Lower lobe of right lung (tissue), 2 donors: Measurements from ENCODE around the gene DOCK1. TPM values are rescaled to one million over a fixed set of nuclear protein-coding genes. Genes with fewer than 3 reads are reported as not detected.

Source experiments
- ATAC-seq, 2 donors: fragments of 200-7000 bp; cut with Tn5 transposase; one replicate each; pipeline ENCODE4 v1.9.1; 2020 to 2022; ENCODE audit warnings: mild to moderate bottlenecking in 2 of 2, moderate library complexity in 2 of 2
- DNase-seq: peaks from one replicate; pipeline ENCODE4 v3.0.0-alpha.2; 2020
- H3K27ac ChIP-seq: fragments of 200-600 bp; one replicate; pipeline ENCODE4 v1.8.0; 2022
- H3K27me3 ChIP-seq: fragments of 200-600 bp; one replicate; pipeline ENCODE4 v1.8.0; 2022; ENCODE audit warnings: low read depth
- H3K36me3 ChIP-seq: fragments of 200-600 bp; one replicate; pipeline ENCODE4 v1.8.0; 2022; ENCODE audit warnings: mild to moderate bottlenecking
- H3K4me1 ChIP-seq: fragments of 200-600 bp; one replicate; pipeline ENCODE4 v1.8.0; 2022
- H3K4me3 ChIP-seq: fragments of 200-600 bp; one replicate; pipeline ENCODE4 v1.8.0; 2022; ENCODE audit warnings: mild to moderate bottlenecking
- H3K9me3 ChIP-seq: fragments of 200-600 bp; one replicate; pipeline ENCODE4 v1.8.0; 2022
- intact Hi-C: fragments of 100-400 bp; cut with DNase I; formaldehyde crosslinking; loops from one replicate; pipeline ENCODE4 v1.11.0; 2022
- total RNA-seq: library from RNA; stranded (reverse); fragmentation: NEBNext Ultra II Directional; extraction: Animal tissue kit (Norgen Biotek cat#: 25700); gene quantifications from one replicate; pipeline ENCODE4 v1.2.1, GENCODE V29; 2021
- TF ChIP-seq, protein P1 (sequence below): fragments of 200-600 bp; IDR thresholded peaks from one replicate; pipeline ENCODE4 v1.8.0; 2022; ENCODE audit warnings: antibody characterized with exemption, mild to moderate bottlenecking
- donor health status: DM: no; HTN: yes; CAD: no; lungs with severe emphysema.

Gene DOCK1
- total RNA-seq, 1 donor from 2014 or later, result 44.8 TPM

DNA sequence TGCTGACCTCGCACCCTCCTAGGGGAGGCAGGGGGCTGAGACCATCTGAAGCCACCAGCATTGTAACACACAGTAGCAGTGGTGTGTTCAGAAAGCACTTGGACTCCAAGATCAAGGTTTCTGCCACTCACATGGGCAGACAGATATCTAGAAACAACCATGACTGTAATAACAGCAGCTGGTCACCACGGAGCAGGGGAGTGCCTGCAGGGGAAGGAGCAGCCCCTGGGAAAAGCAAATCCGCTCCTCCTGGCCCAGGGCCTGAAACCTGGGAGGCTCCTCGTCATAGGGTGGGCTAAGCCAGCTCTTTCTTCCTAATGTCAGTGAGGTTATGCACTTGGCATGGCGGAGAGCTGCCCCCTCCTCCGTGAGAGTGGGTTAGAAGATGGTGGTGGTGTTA is 409.6 kb downstream of the DOCK1 start:
- Histone ChIP-seq H3K27me3 (no peaks in the 10 kb centered on the region), H3K27ac (no peak overlapping the region), H3K4me3 (no peak overlapping the region), H3K4me1 (peaks cover 10% of the 10 kb centered on the region), H3K9me3 (no peaks in the 10 kb centered on the region), H3K36me3 (no peaks in the 10 kb centered on the region)
- no peak for DNase-seq
- no peak for ATAC-seq
- intact Hi-C loops, result no loop called here
- TF ChIP-seq, protein P1, sequence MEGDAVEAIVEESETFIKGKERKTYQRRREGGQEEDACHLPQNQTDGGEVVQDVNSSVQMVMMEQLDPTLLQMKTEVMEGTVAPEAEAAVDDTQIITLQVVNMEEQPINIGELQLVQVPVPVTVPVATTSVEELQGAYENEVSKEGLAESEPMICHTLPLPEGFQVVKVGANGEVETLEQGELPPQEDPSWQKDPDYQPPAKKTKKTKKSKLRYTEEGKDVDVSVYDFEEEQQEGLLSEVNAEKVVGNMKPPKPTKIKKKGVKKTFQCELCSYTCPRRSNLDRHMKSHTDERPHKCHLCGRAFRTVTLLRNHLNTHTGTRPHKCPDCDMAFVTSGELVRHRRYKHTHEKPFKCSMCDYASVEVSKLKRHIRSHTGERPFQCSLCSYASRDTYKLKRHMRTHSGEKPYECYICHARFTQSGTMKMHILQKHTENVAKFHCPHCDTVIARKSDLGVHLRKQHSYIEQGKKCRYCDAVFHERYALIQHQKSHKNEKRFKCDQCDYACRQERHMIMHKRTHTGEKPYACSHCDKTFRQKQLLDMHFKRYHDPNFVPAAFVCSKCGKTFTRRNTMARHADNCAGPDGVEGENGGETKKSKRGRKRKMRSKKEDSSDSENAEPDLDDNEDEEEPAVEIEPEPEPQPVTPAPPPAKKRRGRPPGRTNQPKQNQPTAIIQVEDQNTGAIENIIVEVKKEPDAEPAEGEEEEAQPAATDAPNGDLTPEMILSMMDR, result no peak

DNA sequence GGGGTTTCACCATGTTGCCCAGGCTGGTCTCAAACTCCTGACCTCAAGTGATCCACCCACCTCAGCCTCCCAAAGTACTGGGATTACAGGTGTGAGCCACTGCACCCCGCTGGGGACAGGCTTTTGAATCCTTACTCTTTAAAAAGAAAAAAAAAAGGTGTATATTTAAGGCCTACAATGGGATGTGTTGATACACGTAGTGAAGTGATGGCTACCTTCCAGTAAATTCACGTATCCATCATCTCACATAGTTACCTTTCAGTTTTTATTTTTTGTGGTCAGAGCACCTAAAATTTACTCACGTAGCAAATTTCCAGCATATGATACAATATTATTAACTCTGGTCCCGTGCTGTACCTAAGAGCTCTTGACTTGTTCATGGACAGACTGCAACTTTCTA is 410.7 kb downstream of the DOCK1 start:
- H3K9me3 ChIP-seq, result no peaks in the 10 kb centered on the region
- DNase-seq, result no peak
- ATAC-seq, result no peak
- no peak overlapping the region for H3K27ac ChIP-seq
- no peak overlapping the region for H3K4me3 ChIP-seq
- H3K4me1 ChIP-seq, result peaks cover 10% of the 10 kb centered on the region
- no peaks in the 10 kb centered on the region for H3K36me3 ChIP-seq
- TF ChIP-seq, protein P1, result no peak
- no peaks in the 10 kb centered on the region for H3K27me3 ChIP-seq
- intact Hi-C loops, result no loop called here

- Histone ChIP-seq H3K4me1 (peaks cover 10% of the 10 kb centered on the region), H3K27me3 (no peaks in the 10 kb centered on the region), H3K36me3 (no peaks in the 10 kb centered on the region), H3K4me3 (no peak overlapping the region), H3K27ac (no peak overlapping the region), H3K9me3 (no peaks in the 10 kb centered on the region)
- ATAC-seq, result no peak
- intact Hi-C loops, result no loop called here
- TF ChIP-seq, protein P1, result no peak
- no peak for DNase-seq
Measured at GRCh38 chr10:127318396-127318795, 413.2 kb downstream of the DOCK1 start.

GRCh38 chr10:127319271-127319670 is 414.0 kb downstream of the DOCK1 start:
- no peak for DNase-seq
- intact Hi-C loops, result no loop called here
- Histone ChIP-seq H3K4me1 (peaks cover 7% of the 10 kb centered on the region), H3K4me3 (no peak overlapping the region), H3K9me3 (no peaks in the 10 kb centered on the region), H3K36me3 (no peaks in the 10 kb centered on the region), H3K27me3 (no peaks in the 10 kb centered on the region), H3K27ac (no peak overlapping the region)
- no peak for ATAC-seq
- TF ChIP-seq, protein P1, result no peak

GRCh38 chr10:127319691-127320090 is 414.5 kb downstream of the DOCK1 start:
- intact Hi-C loops, result no loop called here

More at GRCh38 chr10:127319691-127320090, 414.5 kb downstream of the DOCK1 start:
- Histone ChIP-seq H3K36me3 (no peaks in the 10 kb centered on the region), H3K4me1 (peaks cover 3% of the 10 kb centered on the region), H3K27ac (no peak overlapping the region), H3K27me3 (no peaks in the 10 kb centered on the region), H3K9me3 (no peaks in the 10 kb centered on the region), H3K4me3 (no peak overlapping the region)
- no peak for DNase-seq
- TF ChIP-seq, protein P1, result no peak
- ATAC-seq, result no peak
